HG02588 (cell line): ENCODE measurements around the gene KCNC2.

Source experiments
- ATAC-seq: cut with Tn5 transposase; IDR thresholded peaks from one replicate; pipeline ENCODE4 v1.9.1; 2021; ENCODE audit warnings: mild to moderate bottlenecking, moderate library complexity; ENCODE audit not compliant: unreplicated experiment

The KCNC2 gene

GRCh38 chr12:75065482-75065881, 144.2 kb downstream of the KCNC2 start:
- no peak for ATAC-seq

- no peak for ATAC-seq
These were observed 146.9 kb downstream of the KCNC2 start for GRCh38 chr12:75062691-75063090.

GRCh38 chr12:75058228-75058627, 151.4 kb downstream of the KCNC2 start:
- no peak for ATAC-seq

GRCh38 chr12:75048767-75049166, 160.9 kb downstream of the KCNC2 start:
- no peak for ATAC-seq

- no peak for ATAC-seq
These were observed 161.6 kb downstream of the KCNC2 start for GRCh38 chr12:75047885-75048525.

- no peak for ATAC-seq
These were observed 167.5 kb downstream of the KCNC2 start for GRCh38 chr12:75042125-75042524.

GRCh38 chr12:75041472-75041871, 168.2 kb downstream of the KCNC2 start:
- ATAC-seq: no peak

- ATAC-seq: no peak
These were observed 189.5 kb downstream of the KCNC2 start for GRCh38 chr12:75020068-75020557.

GRCh38 chr12:75011120-75011519, 198.5 kb downstream of the KCNC2 start:
- no peak for ATAC-seq

GRCh38 chr12:75007133-75007532, 202.5 kb downstream of the KCNC2 start:
- ATAC-seq: no peak

GRCh38 chr12:75000120-75000519, 209.5 kb downstream of the KCNC2 start:
- ATAC-seq: no peak

GRCh38 chr12:74999474-74999873, 210.2 kb downstream of the KCNC2 start:
- no peak for ATAC-seq
